ENCODE measurements around the gene NIT1.

DNA sequence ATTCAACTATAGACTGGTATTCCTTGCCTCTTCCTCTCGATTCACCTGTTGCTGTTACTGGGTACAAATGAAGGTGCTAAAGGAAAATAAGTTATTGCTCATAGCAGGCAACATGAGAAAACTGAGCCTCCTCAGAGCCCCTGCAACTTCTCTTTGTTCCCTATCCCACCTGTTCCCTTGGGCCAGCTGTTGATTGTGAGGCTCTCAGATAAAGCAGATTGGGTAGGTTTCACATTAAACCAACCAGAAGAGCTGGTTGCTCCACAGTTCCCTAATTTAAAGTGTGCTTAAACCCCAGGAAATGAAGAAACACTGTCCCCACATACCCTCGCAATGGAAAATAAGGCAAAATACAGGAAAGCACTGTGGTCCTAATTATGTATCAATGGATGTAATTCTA is 9.7 kb downstream of the NIT1 start:
- TF ChIP-seq, protein P1, sequence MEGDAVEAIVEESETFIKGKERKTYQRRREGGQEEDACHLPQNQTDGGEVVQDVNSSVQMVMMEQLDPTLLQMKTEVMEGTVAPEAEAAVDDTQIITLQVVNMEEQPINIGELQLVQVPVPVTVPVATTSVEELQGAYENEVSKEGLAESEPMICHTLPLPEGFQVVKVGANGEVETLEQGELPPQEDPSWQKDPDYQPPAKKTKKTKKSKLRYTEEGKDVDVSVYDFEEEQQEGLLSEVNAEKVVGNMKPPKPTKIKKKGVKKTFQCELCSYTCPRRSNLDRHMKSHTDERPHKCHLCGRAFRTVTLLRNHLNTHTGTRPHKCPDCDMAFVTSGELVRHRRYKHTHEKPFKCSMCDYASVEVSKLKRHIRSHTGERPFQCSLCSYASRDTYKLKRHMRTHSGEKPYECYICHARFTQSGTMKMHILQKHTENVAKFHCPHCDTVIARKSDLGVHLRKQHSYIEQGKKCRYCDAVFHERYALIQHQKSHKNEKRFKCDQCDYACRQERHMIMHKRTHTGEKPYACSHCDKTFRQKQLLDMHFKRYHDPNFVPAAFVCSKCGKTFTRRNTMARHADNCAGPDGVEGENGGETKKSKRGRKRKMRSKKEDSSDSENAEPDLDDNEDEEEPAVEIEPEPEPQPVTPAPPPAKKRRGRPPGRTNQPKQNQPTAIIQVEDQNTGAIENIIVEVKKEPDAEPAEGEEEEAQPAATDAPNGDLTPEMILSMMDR (conservative IDR thresholded peaks at IDR 0.05), result no peak
- TF ChIP-seq ZFX (IDR thresholded peaks at IDR 0.05), result no peak

Measured in C4-2B (cell line).